HG03432 (cell line): ENCODE data around the gene EXOC5.

ENCODE experiments used
- ATAC-seq: cut with Tn5 transposase; IDR thresholded peaks from one replicate; pipeline ENCODE4 v1.9.1; 2021; ENCODE audit warnings: mild to moderate bottlenecking, moderate library complexity; ENCODE audit not compliant: unreplicated experiment

Gene EXOC5

GRCh38 chr14:57171903-57172302 is 96.8 kb downstream of the EXOC5 start:
- ATAC-seq: no peak

- ATAC-seq: no peak
Measured at GRCh38 chr14:57171363-57171762, 97.3 kb downstream of the EXOC5 start.

- ATAC-seq: no peak
Measured at GRCh38 chr14:57169901-57170300, 98.8 kb downstream of the EXOC5 start.

DNA sequence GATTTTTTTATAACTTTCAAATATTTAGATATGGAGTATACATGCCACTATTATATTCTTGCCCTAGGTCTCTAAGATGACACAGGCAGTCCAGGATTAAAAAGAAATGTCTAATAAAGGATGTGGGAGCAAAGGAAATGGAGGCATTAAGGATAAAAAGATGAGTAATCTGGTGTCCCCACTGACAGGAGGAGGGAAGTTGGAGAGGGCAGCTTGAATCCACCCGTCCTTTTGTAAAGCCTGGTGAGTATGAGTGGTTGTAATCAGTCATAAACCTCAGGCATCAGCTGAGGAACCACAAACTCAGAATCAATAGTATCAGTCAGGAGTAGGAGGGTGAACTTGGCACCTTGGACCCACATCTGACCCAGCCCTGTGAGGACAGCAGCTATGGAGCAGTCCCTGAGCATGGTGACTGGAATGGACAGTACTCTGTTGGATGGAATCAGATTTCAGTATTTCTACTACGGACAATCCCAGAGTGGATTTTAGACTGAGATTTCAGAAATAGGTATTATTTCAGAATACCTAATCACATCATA is 100.5 kb downstream of the EXOC5 start:
- no peak for ATAC-seq

GRCh38 chr14:57161583-57162234 is 107.0 kb downstream of the EXOC5 start:
- no peak for ATAC-seq

DNA sequence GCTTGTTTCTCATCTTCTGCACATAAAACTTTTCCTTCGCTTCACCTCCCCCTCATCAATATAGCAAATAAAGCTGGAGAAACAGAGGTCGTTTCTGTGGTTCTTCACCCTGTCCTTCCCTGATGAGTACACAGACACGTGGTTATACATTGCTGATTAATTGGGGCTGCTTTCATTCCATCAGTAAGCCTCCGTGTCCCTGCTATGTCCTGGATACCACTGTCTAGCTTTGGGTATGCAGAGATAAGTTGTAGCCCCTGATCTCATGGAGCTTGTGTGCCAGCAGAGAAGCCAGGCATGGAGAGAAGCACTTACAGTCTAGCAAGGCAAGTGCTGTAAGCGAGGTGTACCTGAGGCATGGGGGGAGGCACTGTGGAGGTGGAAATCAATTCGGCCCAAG is 108.4 kb downstream of the EXOC5 start:
- ATAC-seq: no peak

GRCh38 chr14:57153286-57153685 is 115.4 kb downstream of the EXOC5 start:
- ATAC-seq: no peak
